BE2C (cell line): ENCODE data around the gene APRT.

Experiments
- DNase-seq: peaks from one replicate; pipeline ENCODE4 v3.0.0-alpha.2; 2020
- H3K27me3 ChIP-seq: fragments of 250-450 bp; sonication (Bioruptor Pico); 2 replicates; pipeline ENCODE4 v1.5.1; 2020; ENCODE audit warnings: mild to moderate bottlenecking
- H3K36me3 ChIP-seq: fragments of 250-450 bp; sonication (Bioruptor Pico); 2 replicates; pipeline ENCODE4 v1.5.1; 2020; ENCODE audit warnings: mild to moderate bottlenecking
- H3K4me1 ChIP-seq: fragments of 250-450 bp; sonication (Bioruptor Pico); 2 replicates; pipeline ENCODE4 v1.5.1; 2020
- H3K4me3 ChIP-seq: 2 replicates; pipeline ENCODE4 v1.5.1; 2011; ENCODE audit warnings: low read depth, low read length
- H3K9me3 ChIP-seq: fragments of 250-450 bp; sonication (Bioruptor Pico); 2 replicates; pipeline ENCODE4 v1.5.1; 2020
- CTCF ChIP-seq: IDR thresholded peaks from 2 replicates; pipeline ENCODE4 v1.5.1; 2012; ENCODE audit warnings: mild to moderate bottlenecking, low read depth, low read length

The APRT gene

DNA sequence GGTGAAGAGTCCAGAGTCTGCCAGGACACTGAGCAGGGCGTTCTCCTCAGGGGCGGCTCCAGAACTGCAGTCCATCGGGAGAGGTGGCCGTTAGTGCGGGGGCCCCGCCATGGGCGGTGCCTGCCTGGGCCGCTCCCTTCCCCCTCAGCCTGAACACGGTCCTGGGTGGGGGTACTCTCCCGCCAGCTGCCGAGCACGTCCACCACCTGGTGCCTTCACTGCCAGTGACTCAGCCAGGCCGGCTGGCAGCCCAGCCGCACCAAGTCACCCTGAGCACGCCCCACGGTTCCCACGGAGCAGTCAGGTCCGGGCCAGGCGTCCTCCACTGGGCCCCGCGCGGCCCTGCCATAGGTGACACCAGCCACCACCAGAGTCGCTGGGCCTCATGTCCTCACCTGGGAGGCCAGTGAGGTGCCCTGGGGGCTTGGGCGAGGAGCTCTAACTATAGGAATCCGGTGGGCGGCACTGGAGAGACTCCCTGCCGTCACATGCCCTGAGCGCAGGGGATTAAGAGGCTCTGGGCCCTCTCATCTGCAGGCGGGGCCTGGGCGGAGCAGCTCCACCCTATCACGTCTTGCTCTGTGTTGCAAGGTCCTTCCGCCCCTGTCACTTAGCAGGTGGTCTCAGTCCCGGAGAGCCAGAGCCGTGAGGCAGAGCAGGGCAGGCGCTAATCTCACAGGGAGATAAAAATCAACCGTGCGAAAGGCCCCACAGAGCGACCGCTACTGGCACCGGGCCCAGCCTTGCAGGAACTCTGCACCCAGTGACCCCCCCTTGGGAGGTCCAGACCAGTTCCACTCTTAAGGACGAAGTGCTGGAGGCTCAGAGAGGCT lies 41.1 kb downstream of the APRT start:
- H3K4me3 ChIP-seq, result peak overlapping the region; percentile 31
- no peak for TF ChIP-seq CTCF
- H3K36me3 ChIP-seq, result no peaks in the 10 kb centered on the region
- peaks cover 11% of the 10 kb centered on the region for H3K27me3 ChIP-seq
- H3K9me3 ChIP-seq, result no peaks in the 10 kb centered on the region
- H3K4me1 ChIP-seq, result peaks cover 26% of the 10 kb centered on the region
- DNase-seq, result peak; percentile 78

- peak; percentile 62 for DNase-seq
- peaks cover 26% of the 10 kb centered on the region for H3K4me1 ChIP-seq
- peak overlapping the region; percentile 31 for H3K4me3 ChIP-seq
- peaks cover 11% of the 10 kb centered on the region for H3K27me3 ChIP-seq
- TF ChIP-seq CTCF, result no peak
- no peaks in the 10 kb centered on the region for H3K9me3 ChIP-seq
- H3K36me3 ChIP-seq, result no peaks in the 10 kb centered on the region
Measured at GRCh38 chr16:88769617-88770460, 41.9 kb downstream of the APRT start.

- H3K4me3 ChIP-seq, result no peak overlapping the region
- peaks cover 11% of the 10 kb centered on the region for H3K27me3 ChIP-seq
- DNase-seq, result peak; percentile 53
- no peaks in the 10 kb centered on the region for H3K36me3 ChIP-seq
- H3K4me1 ChIP-seq, result peaks cover 25% of the 10 kb centered on the region
- TF ChIP-seq CTCF, result no peak
- no peaks in the 10 kb centered on the region for H3K9me3 ChIP-seq
Measured at GRCh38 chr16:88768071-88768783, 43.5 kb downstream of the APRT start.

GRCh38 chr16:88767546-88768070 lies 44.1 kb downstream of the APRT start:
- Histone ChIP-seq H3K4me1 (peaks cover 20% of the 10 kb centered on the region), H3K4me3 (no peak overlapping the region), H3K27me3 (peaks cover 11% of the 10 kb centered on the region), H3K9me3 (no peaks in the 10 kb centered on the region), H3K36me3 (no peaks in the 10 kb centered on the region)
- TF ChIP-seq CTCF, result no peak
- DNase-seq, result no peak

DNA sequence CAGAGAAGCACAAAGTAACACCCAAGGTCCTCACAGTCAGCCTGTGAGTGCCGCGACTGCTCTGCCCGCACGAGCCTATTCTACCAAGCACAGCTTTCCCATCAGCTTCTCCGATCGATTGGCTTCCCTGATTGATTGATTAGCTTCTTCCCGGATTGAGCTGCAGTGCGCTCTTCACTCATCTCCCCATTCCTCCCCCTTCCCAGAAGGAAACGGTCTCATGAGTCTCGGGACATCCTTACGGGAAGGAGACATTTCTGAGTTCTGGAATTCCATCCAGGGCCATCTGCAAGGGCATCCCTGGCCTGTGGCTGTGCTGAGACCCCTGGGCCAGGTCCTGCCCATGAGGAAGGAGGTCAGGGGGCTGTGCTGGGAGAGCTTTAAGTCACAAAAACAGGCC lies 44.8 kb downstream of the APRT start:
- DNase-seq, result no peak
- TF ChIP-seq CTCF, result no peak
- no peaks in the 10 kb centered on the region for H3K36me3 ChIP-seq
- H3K27me3 ChIP-seq, result peaks cover 11% of the 10 kb centered on the region
- peaks cover 20% of the 10 kb centered on the region for H3K4me1 ChIP-seq
- H3K9me3 ChIP-seq, result no peaks in the 10 kb centered on the region
- no peak overlapping the region for H3K4me3 ChIP-seq
